ENCODE data around the gene HES4. TPM values are rescaled to one million over a fixed set of nuclear protein-coding genes. Genes with fewer than 3 reads are reported as not detected.

Gene HES4
- total and polyA plus RNA-seq, 2 of the 13 experiments (the other 11 are each of a cell fraction or from before 2014, with no cell fraction given): 8.8 to 10.6 TPM

DNA sequence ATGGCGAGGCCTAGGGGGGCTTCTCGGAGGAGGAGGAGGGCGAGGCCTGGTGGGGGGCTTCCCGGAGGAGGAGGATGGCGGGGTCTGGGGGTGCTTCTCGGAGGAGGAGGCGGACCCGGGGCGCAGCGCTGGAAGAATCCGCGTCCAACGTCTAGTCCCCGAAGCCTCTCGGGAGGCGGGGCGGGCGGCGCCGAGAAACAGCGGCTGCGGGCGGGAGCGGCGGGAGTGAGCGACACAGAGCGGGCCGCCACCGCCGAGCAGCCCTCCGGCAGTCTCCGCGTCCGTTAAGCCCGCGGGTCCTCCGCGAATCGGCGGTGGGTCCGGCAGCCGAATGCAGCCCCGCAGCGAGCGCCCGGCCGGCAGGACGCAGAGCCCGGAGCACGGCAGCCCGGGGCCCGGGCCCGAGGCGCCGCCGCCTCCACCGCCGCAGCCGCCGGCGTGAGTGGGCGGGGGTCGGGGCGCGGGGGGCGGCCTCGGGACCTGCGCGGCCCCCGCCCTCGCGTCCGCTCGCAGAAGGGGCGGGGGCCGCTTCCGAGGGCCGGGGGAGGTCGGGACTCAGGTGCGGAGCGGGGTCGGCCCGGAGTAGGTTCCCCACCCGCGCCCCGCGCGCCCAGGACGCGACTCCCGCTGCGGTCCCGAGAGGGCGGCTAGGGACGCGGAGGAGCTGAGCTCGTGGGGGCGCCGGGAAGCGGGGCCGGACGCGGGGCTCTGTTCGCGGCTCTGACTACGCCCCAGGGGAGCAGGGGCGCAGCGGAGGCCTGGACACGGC, 39.4 kb downstream of the HES4 start, which contains the start of gene KLHL17 (continued):
- no peak for TF ChIP-seq ZNF292 (CRISPR knock-in tag; IDR thresholded peaks at IDR 0.05; ENCODE audit: borderline replicate concordance, low read depth)
- no peak for TF ChIP-seq ZNF350 (CRISPR knock-in tag; IDR thresholded peaks at IDR 0.05; ENCODE audit: borderline replicate concordance, low read depth)
- TF ChIP-seq KDM5A (IDR thresholded peaks at IDR 0.05; ENCODE audit: borderline replicate concordance, low read length): no peak
- no peak for TF ChIP-seq RXRA (CRISPR knock-in tag; IDR thresholded peaks at IDR 0.05)
- TF ChIP-seq ZC3H13 (CRISPR knock-in tag; IDR thresholded peaks at IDR 0.05): peak; percentile 50; the same call in 1 of the 2 replicates
- TF ChIP-seq FOXM1 (CRISPR knock-in tag; IDR thresholded peaks at IDR 0.05): no peak
- no peak for TF ChIP-seq ZNF510 (CRISPR knock-in tag; IDR thresholded peaks at IDR 0.05; ENCODE audit: low read depth)
- no peak for TF ChIP-seq ZNF431 (CRISPR knock-in tag; IDR thresholded peaks at IDR 0.05; ENCODE audit: borderline replicate concordance, low read depth)
- TF ChIP-seq ERF (CRISPR knock-in tag; IDR thresholded peaks at IDR 0.05): 0 out of 2 replicates have a peak, but pooled peaks have one; percentile 24
- TF ChIP-seq, protein P1, sequence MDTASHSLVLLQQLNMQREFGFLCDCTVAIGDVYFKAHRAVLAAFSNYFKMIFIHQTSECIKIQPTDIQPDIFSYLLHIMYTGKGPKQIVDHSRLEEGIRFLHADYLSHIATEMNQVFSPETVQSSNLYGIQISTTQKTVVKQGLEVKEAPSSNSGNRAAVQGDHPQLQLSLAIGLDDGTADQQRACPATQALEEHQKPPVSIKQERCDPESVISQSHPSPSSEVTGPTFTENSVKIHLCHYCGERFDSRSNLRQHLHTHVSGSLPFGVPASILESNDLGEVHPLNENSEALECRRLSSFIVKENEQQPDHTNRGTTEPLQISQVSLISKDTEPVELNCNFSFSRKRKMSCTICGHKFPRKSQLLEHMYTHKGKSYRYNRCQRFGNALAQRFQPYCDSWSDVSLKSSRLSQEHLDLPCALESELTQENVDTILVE (CRISPR knock-in tag; IDR thresholded peaks at IDR 0.05): peak; percentile 39; the same call in 1 of the 2 replicates
- no peak for TF ChIP-seq SOX5 (CRISPR knock-in tag; IDR thresholded peaks at IDR 0.05; ENCODE audit: borderline replicate concordance)
- TF ChIP-seq ZNF737 (CRISPR knock-in tag; IDR thresholded peaks at IDR 0.05; ENCODE audit: borderline replicate concordance): no peak
- TF ChIP-seq, protein P2, sequence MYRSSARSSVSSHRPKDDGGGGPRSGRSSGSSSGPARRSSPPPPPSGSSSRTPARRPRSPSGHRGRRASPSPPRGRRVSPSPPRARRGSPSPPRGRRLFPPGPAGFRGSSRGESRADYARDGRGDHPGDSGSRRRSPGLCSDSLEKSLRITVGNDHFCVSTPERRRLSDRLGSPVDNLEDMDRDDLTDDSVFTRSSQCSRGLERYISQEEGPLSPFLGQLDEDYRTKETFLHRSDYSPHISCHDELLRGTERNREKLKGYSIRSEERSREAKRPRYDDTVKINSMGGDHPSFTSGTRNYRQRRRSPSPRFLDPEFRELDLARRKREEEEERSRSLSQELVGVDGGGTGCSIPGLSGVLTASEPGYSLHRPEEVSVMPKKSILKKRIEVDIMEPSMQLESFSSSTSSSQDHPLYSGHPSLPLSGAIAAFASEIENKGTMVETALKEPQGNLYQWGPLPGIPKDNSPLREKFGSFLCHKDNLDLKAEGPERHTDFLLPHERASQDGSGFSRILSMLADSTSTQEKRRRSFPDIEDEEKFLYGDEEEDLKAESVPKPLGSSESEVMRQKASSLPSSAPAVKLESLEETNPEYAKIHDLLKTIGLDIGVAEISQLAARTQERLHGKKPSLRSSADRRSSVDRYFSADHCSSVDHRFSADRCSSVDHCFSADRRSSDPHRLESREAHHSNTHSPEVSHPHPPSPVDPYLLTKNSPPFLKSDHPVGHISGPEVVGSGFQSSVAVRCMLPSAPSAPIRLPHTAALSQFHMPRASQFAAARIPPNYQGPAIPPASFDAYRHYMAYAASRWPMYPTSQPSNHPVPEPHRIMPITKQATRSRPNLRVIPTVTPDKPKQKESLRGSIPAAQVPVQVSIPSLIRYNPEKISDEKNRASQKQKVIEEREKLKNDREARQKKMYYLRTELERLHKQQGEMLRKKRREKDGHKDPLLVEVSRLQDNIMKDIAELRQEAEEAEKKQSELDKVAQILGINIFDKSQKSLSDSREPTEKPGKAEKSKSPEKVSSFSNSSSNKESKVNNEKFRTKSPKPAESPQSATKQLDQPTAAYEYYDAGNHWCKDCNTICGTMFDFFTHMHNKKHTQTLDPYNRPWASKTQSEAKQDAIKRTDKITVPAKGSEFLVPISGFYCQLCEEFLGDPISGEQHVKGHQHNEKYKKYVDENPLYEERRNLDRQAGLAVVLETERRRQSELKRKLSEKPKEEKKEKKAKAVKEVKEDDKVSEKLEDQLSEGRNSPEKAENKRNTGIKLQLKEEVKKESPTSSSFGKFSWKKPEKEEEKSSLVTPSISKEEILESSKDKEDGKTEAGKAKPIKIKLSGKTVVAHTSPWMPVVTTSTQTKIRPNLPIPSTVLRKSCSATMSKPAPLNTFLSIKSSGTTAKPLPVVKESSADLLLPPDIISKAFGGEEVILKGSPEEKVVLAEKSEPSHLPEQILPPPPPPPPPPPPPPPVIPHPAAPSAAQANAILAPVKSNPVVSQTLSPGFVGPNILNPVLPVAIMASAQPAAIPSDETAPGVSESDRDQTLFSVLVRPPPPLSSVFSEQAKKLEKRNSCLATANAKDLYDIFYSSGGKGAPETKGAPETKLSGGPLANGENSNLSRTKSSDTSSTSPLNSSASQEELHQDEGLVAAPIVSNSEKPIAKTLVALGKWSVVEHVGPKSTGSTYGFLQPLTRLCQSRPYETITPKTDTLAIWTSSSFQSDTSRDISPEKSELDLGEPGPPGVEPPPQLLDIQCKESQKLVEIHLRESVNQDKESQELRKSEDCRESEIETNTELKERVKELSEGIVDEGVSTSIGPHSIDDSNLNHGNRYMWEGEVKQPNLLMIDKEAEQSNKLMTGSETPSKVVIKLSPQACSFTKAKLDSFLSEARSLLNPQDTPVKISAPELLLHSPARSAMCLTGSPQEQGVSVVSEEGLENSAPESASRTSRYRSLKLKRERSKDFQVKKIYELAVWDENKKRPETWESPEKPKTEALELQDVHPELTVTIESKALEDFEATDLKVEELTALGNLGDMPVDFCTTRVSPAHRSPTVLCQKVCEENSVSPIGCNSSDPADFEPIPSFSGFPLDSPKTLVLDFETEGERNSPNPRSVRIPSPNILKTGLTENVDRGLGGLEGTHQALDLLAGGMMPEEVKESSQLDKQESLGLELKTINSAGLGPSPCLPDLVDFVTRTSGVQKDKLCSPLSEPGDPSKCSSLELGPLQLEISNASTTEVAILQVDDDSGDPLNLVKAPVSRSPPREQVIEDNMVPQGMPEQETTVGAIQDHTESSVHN (CRISPR knock-in tag; IDR thresholded peaks at IDR 0.05): no peak
- TF ChIP-seq, protein P3, sequence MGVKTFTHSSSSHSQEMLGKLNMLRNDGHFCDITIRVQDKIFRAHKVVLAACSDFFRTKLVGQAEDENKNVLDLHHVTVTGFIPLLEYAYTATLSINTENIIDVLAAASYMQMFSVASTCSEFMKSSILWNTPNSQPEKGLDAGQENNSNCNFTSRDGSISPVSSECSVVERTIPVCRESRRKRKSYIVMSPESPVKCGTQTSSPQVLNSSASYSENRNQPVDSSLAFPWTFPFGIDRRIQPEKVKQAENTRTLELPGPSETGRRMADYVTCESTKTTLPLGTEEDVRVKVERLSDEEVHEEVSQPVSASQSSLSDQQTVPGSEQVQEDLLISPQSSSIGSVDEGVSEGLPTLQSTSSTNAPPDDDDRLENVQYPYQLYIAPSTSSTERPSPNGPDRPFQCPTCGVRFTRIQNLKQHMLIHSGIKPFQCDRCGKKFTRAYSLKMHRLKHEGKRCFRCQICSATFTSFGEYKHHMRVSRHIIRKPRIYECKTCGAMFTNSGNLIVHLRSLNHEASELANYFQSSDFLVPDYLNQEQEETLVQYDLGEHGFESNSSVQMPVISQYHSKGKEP (CRISPR knock-in tag; IDR thresholded peaks at IDR 0.05): no peak
- TF ChIP-seq, protein P4, sequence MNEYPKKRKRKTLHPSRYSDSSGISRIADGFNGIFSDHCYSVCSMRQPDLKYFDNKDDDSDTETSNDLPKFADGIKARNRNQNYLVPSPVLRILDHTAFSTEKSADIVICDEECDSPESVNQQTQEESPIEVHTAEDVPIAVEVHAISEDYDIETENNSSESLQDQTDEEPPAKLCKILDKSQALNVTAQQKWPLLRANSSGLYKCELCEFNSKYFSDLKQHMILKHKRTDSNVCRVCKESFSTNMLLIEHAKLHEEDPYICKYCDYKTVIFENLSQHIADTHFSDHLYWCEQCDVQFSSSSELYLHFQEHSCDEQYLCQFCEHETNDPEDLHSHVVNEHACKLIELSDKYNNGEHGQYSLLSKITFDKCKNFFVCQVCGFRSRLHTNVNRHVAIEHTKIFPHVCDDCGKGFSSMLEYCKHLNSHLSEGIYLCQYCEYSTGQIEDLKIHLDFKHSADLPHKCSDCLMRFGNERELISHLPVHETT (CRISPR knock-in tag; conservative IDR thresholded peaks at IDR 0.05): 0 out of 2 replicates have a peak, but pooled peaks have one; percentile 60

All from HepG2 (cell line).